NOMO-1 treated with DMSO at 0.1 percent for 48 hours (cell line): ENCODE results near the gene PSG4.
"Not testable (repeated sequence)": the region's sequence is repeated elsewhere in the genome, so short reads cannot be mapped to it uniquely, and the experiment has no call there.

Experiments
- DNase-seq: peaks from one replicate; lab custom pipeline; 2025; ENCODE audit not compliant: unreplicated experiment; lab: John Stamatoyannopoulos, UW

PSG4 gene

DNA sequence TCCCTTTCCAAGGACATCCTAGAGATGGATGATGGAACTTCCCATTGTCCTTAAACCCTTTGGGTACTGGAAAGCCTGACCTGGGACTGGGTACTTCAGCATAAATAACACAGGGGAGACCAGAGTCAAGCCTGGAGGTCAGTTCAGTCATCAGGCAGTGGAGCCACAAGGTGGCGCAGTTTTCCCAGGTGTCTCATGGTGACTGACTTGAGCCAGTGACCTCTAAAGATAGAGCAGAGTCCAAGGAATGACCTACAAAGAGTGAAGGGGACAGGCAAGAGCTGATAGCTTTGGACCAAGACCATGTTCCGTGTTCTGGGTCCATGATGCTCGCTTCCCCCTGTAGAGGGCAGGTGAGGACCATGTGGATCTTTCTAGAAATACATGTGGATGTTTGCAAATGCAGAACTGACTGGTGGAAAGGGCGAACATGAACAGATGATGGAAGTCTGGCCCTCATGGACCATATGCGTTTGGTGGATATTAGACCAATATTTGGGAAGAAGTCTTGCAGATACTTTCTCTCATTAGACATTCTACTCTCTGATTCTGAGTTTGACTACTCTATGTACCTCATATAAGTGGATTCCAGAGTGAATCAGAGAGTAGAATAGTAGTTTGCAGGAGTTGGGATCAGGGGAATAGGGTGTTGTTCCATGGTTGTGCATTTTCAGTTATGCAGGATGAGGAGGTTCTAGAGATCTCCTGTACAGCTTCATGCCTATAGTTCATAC lies 6.6 kb downstream of the PSG4 start:
- DNase-seq, result not testable (repeated sequence)

DNA sequence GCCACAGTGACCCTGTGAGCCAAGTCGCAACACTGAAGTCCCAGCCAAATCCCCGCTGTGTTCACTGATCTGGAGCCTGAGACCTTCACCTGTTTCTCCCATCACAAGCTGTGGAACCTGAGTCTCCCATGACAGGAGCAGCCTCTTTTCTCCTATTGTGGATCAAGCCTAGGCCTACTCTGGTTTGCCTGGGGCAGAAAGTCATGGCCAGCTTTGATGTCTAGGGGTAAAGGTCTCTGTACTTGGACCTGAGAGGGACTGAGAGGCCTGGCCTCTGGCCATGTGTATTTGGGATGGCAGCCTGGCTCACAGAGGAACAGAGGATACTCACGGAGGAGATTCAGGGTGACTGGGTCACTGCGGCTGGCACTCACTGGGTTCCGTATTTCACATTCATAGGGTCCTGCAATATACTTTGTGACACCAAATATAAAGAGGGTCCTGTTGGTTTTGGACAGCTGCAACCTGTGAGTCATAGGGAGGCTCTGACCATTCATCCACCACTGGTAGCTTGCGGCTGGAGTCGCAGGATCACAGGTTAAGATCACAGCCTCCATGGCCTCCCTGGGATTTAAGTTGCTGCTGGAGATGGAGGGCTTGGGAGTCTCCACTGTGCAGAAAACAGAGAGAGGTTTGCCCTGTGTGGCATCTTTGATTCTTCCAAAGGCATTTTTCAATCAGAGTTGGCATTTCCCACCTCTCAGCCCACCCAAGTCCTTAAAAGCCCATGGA lies 7.6 kb downstream of the PSG4 start:
- not testable (repeated sequence) for DNase-seq

DNA sequence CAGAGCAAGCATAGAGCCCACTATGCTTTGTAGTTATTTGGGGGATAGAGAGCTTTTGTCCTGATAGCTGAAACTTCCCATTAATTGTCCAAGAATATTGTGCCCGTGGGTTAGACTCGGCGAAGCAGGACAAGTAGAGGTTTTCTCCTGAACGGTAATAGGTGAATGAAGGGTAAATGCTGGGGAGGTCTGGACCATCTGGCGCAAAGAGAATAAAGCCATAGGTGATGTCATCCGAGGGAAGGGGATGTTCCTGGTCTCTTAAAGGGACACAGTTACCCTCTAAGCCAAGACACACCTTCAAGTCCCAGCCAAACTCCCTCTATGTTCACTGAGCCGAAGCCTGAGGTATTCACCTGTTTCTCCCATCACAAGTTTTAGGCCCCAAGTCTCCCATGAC lies 11.0 kb downstream of the PSG4 start:
- DNase-seq, result not testable (repeated sequence)

DNA sequence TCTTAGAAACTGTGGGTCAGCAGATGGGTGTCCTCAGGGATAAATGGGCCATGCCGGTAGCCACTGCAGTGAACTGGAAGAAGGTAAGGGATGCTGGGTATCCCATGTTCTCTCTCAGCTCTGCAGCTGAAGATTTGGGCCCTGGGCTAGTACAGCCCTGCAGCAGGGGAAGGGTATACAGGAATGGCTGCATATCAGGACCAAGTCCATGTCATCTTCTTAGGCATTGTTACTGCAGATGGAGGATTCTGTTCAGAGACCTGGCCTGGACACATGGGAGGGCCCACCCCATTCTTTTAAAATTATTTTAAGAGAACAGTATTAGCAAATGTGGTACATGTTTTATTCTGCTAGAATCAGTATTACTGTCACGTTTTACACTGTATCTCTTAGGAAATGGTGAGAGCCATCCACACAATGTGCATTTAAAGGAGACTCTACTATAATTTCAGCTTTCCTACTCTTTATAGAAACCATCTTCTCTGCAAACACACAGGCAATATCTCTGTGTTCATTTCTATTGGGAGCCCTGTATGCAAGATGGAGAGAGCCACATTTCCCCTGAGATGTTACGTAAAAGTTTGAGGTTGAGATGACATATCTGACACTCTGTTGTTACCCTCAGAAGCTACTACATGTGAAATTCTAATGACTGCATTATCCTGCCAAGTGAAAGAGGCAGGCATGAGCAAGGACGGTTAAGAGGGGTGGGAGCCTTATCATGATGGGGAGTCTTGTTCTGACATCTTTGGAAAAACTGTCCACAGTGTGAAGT lies 12.9 kb downstream of the PSG4 start:
- DNase-seq, result not testable (repeated sequence)

DNA sequence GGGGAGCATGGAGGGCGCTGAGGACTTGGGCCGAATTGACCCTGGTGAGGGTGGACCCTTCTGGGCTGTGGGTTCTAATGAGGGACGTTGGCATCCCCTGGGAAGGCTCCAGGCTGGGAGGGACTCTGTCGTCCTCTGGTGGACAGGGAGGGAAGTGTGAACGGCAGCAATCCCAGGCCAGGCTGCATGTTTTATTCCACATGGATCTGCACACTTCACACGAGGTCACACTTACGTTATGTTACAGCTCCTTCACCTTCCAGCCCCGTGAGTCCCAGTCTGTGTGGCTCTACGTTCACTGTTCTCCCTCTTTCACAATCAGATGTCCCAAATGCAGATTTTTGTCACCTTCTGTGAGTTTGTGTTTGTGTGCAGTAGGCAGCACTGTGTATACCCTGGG lies 17.3 kb downstream of the PSG4 start:
- DNase-seq, result not testable (repeated sequence)

DNA sequence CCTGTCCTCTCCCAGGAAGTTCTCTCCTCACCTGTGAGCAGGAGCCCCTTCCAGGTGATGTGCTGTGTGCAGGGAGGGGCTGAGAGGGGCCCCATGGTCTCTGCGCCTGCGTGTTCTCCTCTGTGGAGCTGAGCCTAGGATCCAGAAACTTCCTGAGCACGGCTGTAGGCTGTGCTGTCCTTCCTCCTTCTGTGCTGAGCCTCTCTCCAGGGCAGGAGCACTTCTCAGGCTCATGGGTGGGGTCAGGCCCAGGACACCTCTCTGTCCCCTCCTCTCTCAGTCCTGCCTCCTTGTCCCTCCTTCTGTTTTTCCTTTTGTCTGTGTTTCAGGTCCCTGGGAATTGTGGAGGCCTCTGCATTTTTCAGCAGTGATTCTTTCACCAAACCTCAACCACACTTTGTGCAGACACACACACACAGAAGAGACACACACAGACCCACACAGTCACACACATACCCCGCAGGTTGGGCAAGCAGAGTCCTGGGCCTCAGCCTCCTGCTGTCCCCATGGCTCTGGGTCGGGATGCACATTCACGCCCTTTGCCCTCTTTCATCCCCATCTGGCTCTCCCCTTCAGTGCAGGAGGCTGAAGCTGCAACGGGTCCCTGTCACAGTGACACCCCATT lies 19.0 kb downstream of the PSG4 start, which contains the start of gene PSG5:
Gene PSG5, minus strand, starts transcription at position 226 of the 625 bp plus-strand sequence. Its CDS starts 131 bp downstream, at position 95.
- not testable (repeated sequence) for DNase-seq

DNA sequence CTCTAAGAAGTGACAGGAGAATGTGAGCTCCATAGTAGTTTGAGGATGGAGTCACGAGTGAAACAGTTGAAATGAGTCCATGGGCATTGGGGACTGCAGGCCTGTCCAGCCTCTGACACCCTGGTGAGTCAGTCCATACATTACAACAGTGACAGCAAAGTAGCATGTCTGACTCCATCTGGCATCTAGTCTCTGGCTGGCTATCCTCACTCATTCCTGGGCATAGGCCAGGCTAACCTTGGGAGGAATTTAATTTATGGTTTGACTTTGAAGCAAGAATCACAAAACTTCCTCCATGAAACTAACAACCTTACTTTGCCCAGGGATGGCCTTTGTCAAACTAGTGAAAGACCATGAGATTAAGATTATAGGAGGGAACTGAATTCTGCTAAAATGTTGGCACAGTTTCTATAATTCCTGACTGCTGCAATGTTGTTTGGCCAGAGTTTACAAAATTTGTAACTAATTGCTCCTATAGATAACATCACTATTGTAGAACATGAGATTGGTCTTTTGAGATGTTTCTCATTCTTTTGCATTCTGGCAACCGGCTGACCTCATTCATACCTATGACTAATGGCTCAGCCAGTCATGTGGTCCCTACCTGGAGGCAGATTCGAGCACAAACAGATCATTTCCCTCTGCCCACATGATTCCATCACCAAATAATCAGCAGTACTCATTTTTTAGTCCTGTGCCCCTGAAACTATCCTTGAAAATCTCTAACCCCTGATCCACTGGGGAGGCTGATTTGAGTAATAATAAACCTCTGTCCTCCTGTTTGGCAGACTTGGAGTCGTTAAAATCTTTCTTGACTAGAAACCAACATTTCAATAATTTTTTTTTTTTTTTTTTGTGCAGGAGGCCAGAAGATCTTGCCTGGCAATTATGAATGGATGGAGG lies 23.3 kb downstream of the PSG4 start:
- DNase-seq, result not testable (repeated sequence)

DNA sequence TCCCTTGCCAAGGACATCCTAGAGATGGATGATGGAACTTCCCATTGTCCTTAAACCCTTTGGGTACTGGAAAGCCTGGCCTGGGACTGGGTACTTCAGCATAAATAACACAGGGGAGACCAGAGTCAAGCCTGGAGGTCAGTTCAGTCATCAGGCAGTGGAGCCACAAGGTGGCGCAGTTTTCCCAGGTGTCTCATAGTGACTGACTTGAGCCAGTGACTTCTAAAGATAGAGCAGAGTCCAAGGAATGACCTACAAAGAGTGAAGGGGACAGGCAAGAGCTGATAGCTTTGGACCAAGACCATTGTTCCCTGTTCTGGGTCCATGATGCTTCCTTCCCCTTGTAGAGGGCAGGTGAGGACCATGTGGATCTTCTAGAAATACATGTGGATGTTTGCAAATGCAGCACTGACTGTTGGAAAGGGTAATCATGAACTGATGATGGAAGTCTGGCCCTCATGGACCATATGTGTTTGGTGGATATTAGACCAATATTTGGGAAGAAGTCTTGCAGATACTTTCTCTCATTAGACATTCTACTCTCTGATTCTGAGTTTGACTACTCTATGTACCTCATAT lies 25.8 kb downstream of the PSG4 start:
- not testable (repeated sequence) for DNase-seq

DNA sequence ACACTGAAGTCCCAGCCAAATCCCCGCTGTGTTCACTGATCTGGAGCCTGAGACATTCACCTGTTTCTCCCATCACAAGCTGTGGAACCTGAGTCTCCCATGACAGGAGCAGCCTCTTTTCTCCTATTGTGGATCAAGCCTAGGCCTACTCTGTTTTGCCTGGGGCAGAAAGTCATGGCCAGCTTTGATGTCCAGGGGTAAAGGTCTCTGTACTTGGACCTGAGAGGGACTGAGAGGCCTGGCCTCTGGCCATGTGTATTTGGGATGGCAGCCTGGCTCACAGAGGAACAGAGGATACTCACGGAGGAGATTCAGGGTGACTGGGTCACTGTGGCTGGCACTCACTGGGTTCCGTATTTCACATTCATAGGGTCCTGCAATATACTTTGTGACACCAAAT lies 26.9 kb downstream of the PSG4 start:
- DNase-seq, result not testable (repeated sequence)

DNA sequence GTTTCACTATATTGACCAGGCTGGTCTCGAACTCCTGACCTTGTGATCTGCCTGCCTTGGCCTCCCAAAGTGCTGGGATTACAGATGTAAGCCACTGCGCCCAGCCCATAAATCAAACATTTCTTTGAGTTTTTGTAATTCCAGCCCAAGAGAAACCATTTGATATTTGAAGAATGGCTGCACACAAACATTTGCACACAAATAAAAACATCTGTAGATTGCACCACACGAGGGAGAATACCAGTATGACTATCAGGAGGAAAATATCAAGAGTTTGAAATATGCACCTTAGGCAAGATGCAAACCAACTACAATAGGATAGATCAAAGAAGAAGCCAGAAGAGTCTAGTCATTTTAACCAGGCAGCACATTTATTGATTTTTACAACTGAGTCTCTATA lies 39.5 kb downstream of the PSG4 start:
- DNase-seq, result not testable (repeated sequence)

DNA sequence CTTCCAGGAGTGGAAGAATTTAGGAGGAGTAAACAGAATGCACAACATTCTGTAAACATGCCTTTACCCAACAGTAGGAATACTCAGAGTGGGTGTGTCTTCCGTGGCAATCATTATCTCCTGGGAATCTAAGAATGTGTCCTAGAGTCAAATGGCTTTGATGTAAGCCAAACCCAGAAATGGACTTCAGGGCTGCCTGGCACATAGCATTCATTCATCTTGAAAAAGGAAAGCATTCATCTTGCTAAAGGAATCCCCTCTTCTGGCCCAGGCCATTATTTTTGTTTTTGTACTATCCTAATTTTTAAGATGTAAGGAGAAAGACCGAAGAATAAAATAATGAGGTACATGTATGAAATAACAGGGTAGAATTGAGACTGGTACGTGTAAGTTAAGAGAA lies 42.3 kb downstream of the PSG4 start:
- DNase-seq, result not testable (repeated sequence)

DNA sequence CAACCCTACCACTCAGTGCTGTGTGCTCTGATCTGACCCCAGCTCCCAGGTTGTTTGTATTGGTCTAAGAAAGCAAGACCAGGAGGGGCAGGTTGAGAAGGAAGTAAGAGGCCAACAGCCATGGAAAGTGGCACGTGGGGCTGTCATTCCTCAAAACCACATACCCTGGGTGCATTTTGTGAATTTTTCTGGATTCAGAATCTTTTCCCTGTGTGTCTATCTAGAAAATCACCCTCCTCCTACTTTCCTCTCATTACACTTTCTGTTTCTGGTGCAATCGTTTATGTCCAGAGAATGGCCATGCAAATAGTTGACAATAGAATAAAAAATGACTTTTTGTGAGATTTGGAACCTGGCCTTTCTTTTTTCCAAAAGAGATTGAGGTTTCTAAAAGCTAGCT lies 43.2 kb downstream of the PSG4 start:
- DNase-seq, result not testable (repeated sequence)

DNA sequence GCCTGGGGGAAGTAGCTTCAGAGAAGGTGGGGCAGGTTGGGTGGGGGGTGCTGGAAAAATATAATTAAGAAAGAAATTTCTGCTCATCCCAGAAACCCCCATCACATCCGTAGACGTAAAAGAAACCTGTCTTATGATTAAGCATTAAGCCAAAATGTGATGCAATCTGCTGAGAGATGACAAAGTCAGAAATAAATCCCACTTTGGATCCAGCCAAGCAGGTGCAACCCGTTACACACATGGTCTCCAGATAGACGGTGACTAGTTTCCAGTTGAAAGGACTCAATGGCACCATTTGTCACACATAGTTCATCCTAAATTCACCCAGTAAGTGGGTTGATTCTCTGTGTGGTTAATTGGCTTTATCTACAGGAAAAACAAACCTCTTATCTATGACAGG lies 53.2 kb downstream of the PSG4 start:
- no peak for DNase-seq

DNA sequence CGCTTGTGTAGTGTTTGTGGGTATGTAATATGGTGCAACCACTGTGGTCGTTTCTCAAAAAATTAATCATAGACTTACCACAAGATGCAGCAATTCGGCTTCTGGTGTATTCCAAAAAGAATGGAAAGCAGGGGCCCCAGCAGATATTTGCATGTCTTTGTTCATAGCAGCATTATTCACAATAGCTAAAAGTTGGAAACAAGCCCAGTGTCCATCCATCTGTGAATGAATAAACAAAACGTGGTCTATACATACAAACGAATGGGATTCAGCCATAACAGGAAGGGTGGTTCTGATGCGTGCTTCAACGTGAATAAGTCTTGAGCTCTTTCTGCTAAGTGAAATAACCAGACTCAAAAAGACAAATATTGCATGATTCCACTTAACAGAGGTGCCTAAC lies 55.6 kb downstream of the PSG4 start:
- not testable (repeated sequence) for DNase-seq

DNA sequence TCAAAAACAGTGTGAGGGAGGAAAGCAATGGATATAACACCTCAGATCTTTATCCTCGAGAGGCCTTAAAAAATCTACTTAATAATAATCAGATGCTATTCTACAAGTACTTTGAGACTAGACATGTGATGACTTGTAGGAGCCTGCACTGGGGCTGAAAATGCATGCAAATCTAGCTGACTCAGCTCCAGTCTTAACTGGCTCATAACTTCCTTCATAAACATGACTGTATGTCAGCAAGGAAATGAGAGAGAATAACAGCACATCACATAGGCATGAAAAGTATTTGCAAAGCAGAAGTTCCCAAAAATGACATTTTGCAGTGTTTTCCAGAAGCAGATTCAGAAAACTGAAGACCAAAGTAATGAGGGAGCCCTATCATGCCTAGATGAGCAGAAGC lies 57.2 kb downstream of the PSG4 start:
- DNase-seq, result no peak
